Ascending aorta (tissue), 2 donors: ENCODE measurements around the gene IL4I1. TPM values are rescaled to one million over a fixed set of nuclear protein-coding genes. Genes with fewer than 3 reads are reported as not detected.

Experiments
- DNase-seq, 2 donors: peaks; one replicate each; pipeline ENCODE4 v3.0.0-alpha.2; 2019; ENCODE audit warnings: low spot score in 2 of 2
- H3K27ac ChIP-seq, 2 donors: fragments of 200-600 bp; sonication (generic); one replicate each; pipeline ENCODE4 v1.5.1; 2016 to 2017; ENCODE audit warnings: mild to moderate bottlenecking in 1 of 2
- H3K27me3 ChIP-seq: fragments of 200-600 bp; sonication (generic); one replicate; pipeline ENCODE4 v1.5.1; 2017
- H3K36me3 ChIP-seq, 2 donors: fragments of 200-600 bp; sonication (generic); one replicate each; pipeline ENCODE4 v1.5.1; 2016
- H3K4me1 ChIP-seq, 2 donors: fragments of 200-600 bp; sonication (generic); one replicate each; pipeline ENCODE4 v1.5.1; 2016 to 2017; ENCODE audit warnings: mild to moderate bottlenecking in 1 of 2
- H3K4me3 ChIP-seq, 2 donors: fragments of 200-600 bp; sonication (generic); one replicate each; pipeline ENCODE4 v1.5.1; 2016 to 2017; ENCODE audit warnings: mild to moderate bottlenecking in 1 of 2
- H3K9me3 ChIP-seq, 2 donors: fragments of 200-600 bp; sonication (generic); one replicate each; pipeline ENCODE4 v1.5.1; 2016
- intact Hi-C: fragments of 100-400 bp; cut with DNase I; formaldehyde crosslinking; loops from one replicate; pipeline ENCODE4 v1.15.1; 2023
- total RNA-seq: library from RNA; depleted of rRNA; stranded (reverse); fragments of >200 nt; gene quantifications from one replicate; pipeline ENCODE4 v1.1.0, GENCODE V29; 2016
- TF ChIP-seq, protein P1 (sequence below), 3 experiments: fragments of 200-600 bp in 2 of 3; fragments of 450-650 bp in 1 of 3; sonication (generic) in 2 of 3; IDR thresholded peaks; one replicate each; pipeline ENCODE4 v1.5.1; 2016 to 2019; ENCODE audit warnings: antibody characterized with exemption in 3 of 3, mild to moderate bottlenecking in 1 of 3, moderate library complexity in 1 of 3

Gene IL4I1
- total RNA-seq, 1 donor from 2014 or later, result 0.96 TPM

DNA sequence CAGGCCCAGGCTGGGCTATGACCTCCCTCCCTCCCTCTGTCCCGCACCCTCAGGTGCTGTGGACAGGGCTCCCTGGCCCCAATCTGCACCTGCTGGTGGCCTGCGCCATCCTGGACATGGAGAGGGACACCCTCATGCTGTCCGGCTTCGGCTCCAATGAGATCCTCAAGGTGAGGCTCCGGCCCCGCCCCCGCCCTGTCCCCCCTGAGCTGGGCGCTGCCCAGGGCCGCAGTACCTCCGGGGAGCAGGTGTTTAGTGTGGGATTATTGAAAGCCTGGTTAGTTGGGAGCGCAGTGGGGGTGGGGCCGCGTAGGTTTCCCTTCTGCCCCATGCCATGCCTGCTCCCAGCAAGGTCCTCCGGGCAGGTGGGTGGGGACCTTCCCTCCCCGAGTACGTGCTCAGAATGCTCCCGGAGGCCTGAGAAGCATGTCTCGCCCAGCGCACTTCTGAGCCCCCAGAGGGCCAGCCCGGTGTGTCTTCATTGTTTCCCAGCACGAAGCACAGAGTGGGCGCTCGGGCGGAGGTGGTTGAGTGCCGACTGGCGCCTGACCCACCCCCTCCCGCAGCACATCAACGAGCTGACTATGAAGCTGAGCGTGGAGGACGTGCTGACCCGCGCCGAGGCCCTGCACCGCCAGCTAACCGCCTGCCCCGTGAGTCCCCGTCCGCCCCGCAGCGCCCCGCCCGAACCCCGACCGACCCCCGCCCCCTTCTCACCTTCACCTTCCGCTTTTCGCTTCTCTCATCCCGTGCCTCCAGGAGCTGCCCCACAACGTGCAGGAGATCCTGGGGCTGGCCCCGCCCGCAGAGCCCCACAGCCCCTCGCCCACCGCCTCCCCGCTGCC lies 8.8 kb downstream of the IL4I1 start:
- no peaks in the 10 kb centered on the region for H3K9me3 ChIP-seq
- no peaks in the 10 kb centered on the region for H3K27me3 ChIP-seq
- H3K27ac ChIP-seq, result no peak overlapping the region
- TF ChIP-seq, protein P1, sequence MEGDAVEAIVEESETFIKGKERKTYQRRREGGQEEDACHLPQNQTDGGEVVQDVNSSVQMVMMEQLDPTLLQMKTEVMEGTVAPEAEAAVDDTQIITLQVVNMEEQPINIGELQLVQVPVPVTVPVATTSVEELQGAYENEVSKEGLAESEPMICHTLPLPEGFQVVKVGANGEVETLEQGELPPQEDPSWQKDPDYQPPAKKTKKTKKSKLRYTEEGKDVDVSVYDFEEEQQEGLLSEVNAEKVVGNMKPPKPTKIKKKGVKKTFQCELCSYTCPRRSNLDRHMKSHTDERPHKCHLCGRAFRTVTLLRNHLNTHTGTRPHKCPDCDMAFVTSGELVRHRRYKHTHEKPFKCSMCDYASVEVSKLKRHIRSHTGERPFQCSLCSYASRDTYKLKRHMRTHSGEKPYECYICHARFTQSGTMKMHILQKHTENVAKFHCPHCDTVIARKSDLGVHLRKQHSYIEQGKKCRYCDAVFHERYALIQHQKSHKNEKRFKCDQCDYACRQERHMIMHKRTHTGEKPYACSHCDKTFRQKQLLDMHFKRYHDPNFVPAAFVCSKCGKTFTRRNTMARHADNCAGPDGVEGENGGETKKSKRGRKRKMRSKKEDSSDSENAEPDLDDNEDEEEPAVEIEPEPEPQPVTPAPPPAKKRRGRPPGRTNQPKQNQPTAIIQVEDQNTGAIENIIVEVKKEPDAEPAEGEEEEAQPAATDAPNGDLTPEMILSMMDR (IDR thresholded peaks at IDR 0.05), result no peak
- peaks cover 4 to 8% of the 10 kb centered on the region in 2 donors for H3K4me1 ChIP-seq
- intact Hi-C loops, result no loop called here
- no peak overlapping the region for H3K4me3 ChIP-seq
- no peak for DNase-seq
- H3K36me3 ChIP-seq, result peaks cover 41 to 49% of the 10 kb centered on the region in 2 donors

DNA sequence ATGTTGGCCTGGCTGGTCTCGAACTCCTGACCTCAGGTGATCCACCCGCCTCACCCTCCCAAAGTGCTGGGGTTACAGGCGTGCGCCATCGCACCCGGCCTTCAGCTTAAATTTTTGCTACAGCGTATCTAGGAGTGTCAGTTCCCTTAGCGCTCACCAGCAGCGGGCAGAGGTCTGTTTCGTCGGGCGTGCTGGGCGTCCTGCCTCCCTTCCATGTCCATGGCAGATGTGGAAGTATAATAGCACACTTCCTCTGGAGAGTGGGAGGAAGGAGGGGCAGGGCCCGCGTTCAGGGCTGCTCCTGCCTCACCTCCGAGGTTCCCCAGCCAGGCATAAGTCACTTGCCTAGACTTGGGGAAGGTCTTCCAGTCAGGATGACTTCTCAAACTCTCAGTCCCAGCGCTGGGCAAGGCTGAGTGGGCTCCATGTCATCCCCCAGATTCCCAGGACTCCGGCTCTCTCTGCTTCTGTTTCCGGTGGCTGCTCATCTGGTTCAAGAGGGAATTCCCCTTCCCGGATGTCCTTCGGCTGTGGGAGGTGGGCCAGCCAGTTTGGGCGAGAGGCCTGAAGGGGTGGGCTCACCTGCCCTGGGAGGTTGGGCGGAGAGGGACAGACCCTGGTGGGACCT lies 9.5 kb downstream of the IL4I1 start:
- H3K4me3 ChIP-seq, result no peak overlapping the region
- H3K27ac ChIP-seq, result no peak overlapping the region
- H3K9me3 ChIP-seq, result no peaks in the 10 kb centered on the region
- intact Hi-C loops, result no loop called here
- H3K27me3 ChIP-seq, result no peaks in the 10 kb centered on the region
- no peak for DNase-seq
- TF ChIP-seq, protein P1 (IDR thresholded peaks at IDR 0.05), result no peak
- peaks cover 48 to 56% of the 10 kb centered on the region in 2 donors for H3K36me3 ChIP-seq
- H3K4me1 ChIP-seq, result peaks cover 4 to 8% of the 10 kb centered on the region in 2 donors

DNA sequence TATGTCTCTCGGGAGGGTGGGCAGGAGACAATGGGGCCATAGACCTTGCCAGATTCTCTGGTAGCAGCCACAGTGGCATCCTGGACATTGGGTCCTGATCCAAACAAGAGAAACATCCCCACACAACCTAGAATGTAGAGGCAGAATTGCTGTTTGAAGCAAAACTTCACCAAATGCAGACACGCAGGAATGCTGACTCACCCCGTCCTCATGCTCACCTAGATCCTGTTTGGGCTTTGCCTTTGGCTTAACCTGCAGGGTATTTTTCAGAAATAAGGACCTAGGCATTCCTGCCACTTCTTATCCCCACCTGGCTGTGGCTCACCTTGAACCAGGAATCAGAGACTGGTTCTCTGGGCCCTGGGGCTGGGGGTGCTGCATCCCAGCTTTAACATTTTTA lies 11.9 kb downstream of the IL4I1 start:
- no peaks in the 10 kb centered on the region for H3K27me3 ChIP-seq
- TF ChIP-seq, protein P1 (IDR thresholded peaks at IDR 0.05), result no peak
- intact Hi-C loops, result no loop called here
- no peaks in the 10 kb centered on the region for H3K9me3 ChIP-seq
- no peak overlapping the region for H3K4me3 ChIP-seq
- peaks cover 0 to under 1% of the 10 kb centered on the region in 2 donors for H3K4me1 ChIP-seq
- DNase-seq, result no peak
- no peak overlapping the region for H3K27ac ChIP-seq
- peaks cover 72 to 79% of the 10 kb centered on the region in 2 donors for H3K36me3 ChIP-seq

DNA sequence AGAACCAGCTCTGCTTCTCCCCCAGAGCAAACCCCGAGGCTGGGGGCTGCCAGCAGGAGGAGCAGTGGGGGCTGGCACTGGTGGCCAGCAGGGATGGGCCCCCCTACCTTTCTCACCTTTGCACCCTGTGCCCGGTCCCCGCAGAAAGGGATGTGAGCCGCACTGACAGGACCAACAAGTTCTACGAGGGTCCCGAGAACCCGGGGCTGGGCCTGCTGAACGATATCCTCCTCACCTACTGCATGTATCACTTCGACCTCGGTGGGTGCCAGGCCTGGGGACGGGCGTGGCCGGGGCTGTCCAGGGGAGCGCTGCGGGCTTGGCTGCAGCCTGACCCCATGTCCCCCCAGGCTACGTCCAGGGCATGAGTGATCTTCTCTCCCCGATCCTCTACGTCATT lies 12.6 kb downstream of the IL4I1 start:
- Histone ChIP-seq H3K36me3 (peaks cover 79 to 83% of the 10 kb centered on the region in 2 donors), H3K9me3 (no peaks in the 10 kb centered on the region), H3K27me3 (no peaks in the 10 kb centered on the region), H3K4me3 (no peak overlapping the region), H3K4me1 (peaks cover under 1 to 1% of the 10 kb centered on the region in 2 donors), H3K27ac (no peak overlapping the region)
- intact Hi-C loops, result no loop called here
- TF ChIP-seq, protein P1 (IDR thresholded peaks at IDR 0.05), result no peak
- DNase-seq, result no peak

DNA sequence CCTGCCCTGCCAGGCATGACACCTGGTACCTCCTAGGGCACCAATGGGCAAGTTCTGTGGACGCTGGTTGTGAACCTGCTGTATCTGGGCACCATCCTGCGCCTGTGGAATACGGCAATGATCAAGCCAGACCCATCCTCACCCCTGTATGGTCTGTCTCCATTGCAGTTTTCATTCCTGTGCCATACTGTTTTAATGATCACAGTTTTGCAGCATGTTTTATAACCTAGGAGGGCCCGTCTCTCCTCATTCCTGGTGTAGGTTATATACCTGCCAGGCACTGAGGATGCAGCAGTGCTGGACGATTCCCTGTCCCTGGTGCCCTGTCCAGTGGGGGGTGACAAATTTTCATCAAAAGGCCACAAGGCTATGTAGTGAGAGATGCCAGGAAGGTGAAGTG lies 13.6 kb downstream of the IL4I1 start:
- peaks cover 79 to 82% of the 10 kb centered on the region in 2 donors for H3K36me3 ChIP-seq
- no peak overlapping the region for H3K4me3 ChIP-seq
- DNase-seq, result no peak
- TF ChIP-seq, protein P1 (IDR thresholded peaks at IDR 0.05), result no peak
- no peaks in the 10 kb centered on the region for H3K9me3 ChIP-seq
- H3K27me3 ChIP-seq, result no peaks in the 10 kb centered on the region
- intact Hi-C loops, result no loop called here
- peaks cover 7 to 11% of the 10 kb centered on the region in 2 donors for H3K4me1 ChIP-seq
- no peak overlapping the region for H3K27ac ChIP-seq
